Loucy (cell line): ENCODE measurements around the gene C1QTNF8.

Experiments used
- H2AFZ ChIP-seq: fragments of 200-600 bp; sonication (generic); 2 replicates; pipeline ENCODE4 v1.6.0; 2016; ENCODE audit warnings: antibody characterized with exemption, mild to moderate bottlenecking, low read length, moderate library complexity
- H3F3A ChIP-seq: fragments of 200-600 bp; 2 replicates; pipeline ENCODE4 v1.6.0; 2016; ENCODE audit warnings: antibody characterized with exemption, low read depth, mild to moderate bottlenecking
- H3K27me3 ChIP-seq: fragments of 200-600 bp; sonication (generic); 2 replicates; pipeline ENCODE4 v1.6.1; 2014; ENCODE audit warnings: low read length, mild to moderate bottlenecking; ENCODE audit not compliant: insufficient read depth, poor library complexity, severe bottlenecking
- H3K36me3 ChIP-seq: fragments of 200-600 bp; sonication (generic); 2 replicates; pipeline ENCODE4 v1.6.1; 2016; ENCODE audit warnings: low read length; ENCODE audit not compliant: insufficient read depth
- H3K4me1 ChIP-seq: fragments of 200-600 bp; sonication (generic); 2 replicates; pipeline ENCODE4 v1.5.1; 2014; ENCODE audit warnings: low read length, mild to moderate bottlenecking; ENCODE audit not compliant: insufficient read depth, poor library complexity, severe bottlenecking
- H3K4me2 ChIP-seq: fragments of 200-600 bp; sonication (generic); 2 replicates; pipeline ENCODE4 v1.6.0; 2014; ENCODE audit warnings: antibody characterized with exemption, low read length, low read depth, mild to moderate bottlenecking; ENCODE audit not compliant: poor library complexity, severe bottlenecking
- H3K4me3 ChIP-seq: fragments of 200-600 bp; sonication (generic); 2 replicates; pipeline ENCODE4 v1.5.1; 2014; ENCODE audit warnings: low read length, mild to moderate bottlenecking, mixed read lengths; ENCODE audit not compliant: poor library complexity, severe bottlenecking
- H3K79me2 ChIP-seq: fragments of 200-600 bp; sonication (generic); 2 replicates; pipeline ENCODE4 v1.6.1; 2014; ENCODE audit warnings: low read length; ENCODE audit not compliant: insufficient read depth
- H3K9ac ChIP-seq: fragments of 200-600 bp; sonication (generic); 2 replicates; pipeline ENCODE4 v1.6.0; 2014; ENCODE audit warnings: mild to moderate bottlenecking, low read depth, low read length, moderate library complexity; ENCODE audit not compliant: poor library complexity, severe bottlenecking
- H3K9me2 ChIP-seq: fragments of 200-600 bp; sonication (generic); replicated peaks from 2 replicates; pipeline ENCODE4 v1.6.1; 2016; ENCODE audit warnings: low read depth, low read length, mixed read lengths
- H3K9me3 ChIP-seq: fragments of 200-600 bp; sonication (generic); 2 replicates; pipeline ENCODE4 v1.6.1; 2014; ENCODE audit warnings: mild to moderate bottlenecking, antibody characterized with exemption, low read length, low read depth; ENCODE audit not compliant: insufficient read depth
- H4K20me1 ChIP-seq: fragments of 200-600 bp; sonication (generic); 2 replicates; pipeline ENCODE4 v1.6.0; 2014; ENCODE audit warnings: antibody characterized with exemption, low read length, mild to moderate bottlenecking; ENCODE audit not compliant: insufficient read depth, poor library complexity, severe bottlenecking
- CTCF ChIP-seq: fragments of 200-600 bp; sonication (generic); conservative IDR thresholded peaks from 2 replicates; pipeline ENCODE4 v1.5.1; 2014; ENCODE audit warnings: mild to moderate bottlenecking, antibody characterized with exemption, low read length
- EZH2phosphoT487 ChIP-seq: fragments of 200-600 bp; IDR thresholded peaks from 2 replicates; pipeline ENCODE4 v1.6.1; 2018; ENCODE audit warnings: antibody characterized with exemption, mild to moderate bottlenecking, moderate library complexity, borderline replicate concordance

C1QTNF8 gene

DNA sequence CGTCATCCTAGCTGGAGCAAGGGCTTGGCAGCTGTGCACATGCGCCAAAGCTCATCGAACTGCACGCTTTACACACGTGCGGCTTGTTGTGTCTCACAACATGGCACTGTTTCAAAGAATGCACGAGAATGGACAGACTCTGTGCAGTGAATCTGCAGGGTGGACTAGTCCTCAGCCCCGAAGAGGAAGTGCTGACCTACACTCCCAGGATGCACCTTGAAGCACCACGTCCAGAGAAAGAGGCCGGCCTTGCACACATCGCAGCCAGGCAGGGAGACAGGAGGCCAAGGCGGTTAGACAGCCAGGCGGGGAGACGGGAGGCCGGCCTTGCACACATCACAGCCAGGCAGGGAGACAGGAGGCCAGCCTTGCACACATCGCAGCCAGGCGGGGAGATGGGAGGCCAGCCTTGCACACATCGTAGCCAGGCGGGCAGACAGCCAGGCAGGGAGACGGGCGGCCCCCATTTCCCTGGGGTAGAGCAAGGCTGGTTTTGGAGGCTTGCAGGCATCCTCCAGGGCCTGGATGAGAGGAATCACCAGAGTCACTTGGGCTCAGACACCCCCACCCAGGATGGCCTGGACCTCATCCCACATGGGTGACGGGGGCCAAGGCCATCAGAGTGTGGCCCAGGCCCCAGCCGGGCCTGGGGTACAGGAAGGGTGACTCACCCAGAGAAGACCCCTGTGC, 47.9 kb upstream of the C1QTNF8 start:
- no peaks in the 10 kb centered on the region for H3K27me3 ChIP-seq

DNA sequence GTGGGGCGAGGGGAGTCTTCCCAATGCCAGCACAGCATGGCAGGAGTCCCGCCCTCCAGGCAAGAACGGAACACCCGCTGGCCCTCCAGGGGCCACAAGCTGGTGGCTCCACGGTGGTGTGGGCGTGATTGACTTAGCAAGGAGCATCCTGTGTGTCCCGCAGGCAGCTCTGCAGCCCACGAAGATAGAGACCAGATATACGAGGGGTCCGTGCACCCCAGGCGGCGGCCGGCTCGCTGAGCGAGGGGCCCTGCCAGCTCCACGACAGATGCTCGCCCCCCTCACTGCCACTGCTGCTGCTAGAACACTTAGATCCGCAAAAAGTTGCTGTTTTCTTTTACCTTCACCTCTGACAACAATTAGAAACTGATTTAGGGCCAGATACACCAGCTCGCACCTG, 46.9 kb upstream of the C1QTNF8 start:
- H3K79me2 ChIP-seq, result no peaks in the 10 kb centered on the region

More for the DNA sequence above, 47.9 kb upstream of the C1QTNF8 start:
- TF ChIP-seq CTCF, result no peak
- no peak for TF ChIP-seq EZH2phosphoT487
- Histone ChIP-seq H3K4me2 (no peak overlapping the region), H3K79me2 (no peaks in the 10 kb centered on the region), H2AFZ (no peak overlapping the region), H3K9me2 (no peaks in the 10 kb centered on the region), H3K4me1 (no peaks in the 10 kb centered on the region), H3K36me3 (no peaks in the 10 kb centered on the region), H3K4me3 (no peak overlapping the region), H3K9me3 (no peaks in the 10 kb centered on the region), H4K20me1 (no peaks in the 10 kb centered on the region), H3K9ac (no peak overlapping the region), H3F3A (no peaks in the 10 kb centered on the region)

GRCh38 chr16:1141716-1142115, 45.7 kb upstream of the C1QTNF8 start:
- Histone ChIP-seq H3K4me2 (no peak overlapping the region), H2AFZ (no peak overlapping the region), H4K20me1 (no peaks in the 10 kb centered on the region), H3K27me3 (no peaks in the 10 kb centered on the region), H3K9me2 (no peaks in the 10 kb centered on the region), H3K4me3 (no peak overlapping the region), H3K9ac (no peak overlapping the region), H3K36me3 (no peaks in the 10 kb centered on the region), H3K9me3 (no peaks in the 10 kb centered on the region), H3K4me1 (no peaks in the 10 kb centered on the region), H3F3A (no peaks in the 10 kb centered on the region), H3K79me2 (no peaks in the 10 kb centered on the region)
- TF ChIP-seq CTCF (no peak), EZH2phosphoT487 (no peak)

More for the DNA sequence above, 46.9 kb upstream of the C1QTNF8 start:
- Histone ChIP-seq H3K27me3 (no peaks in the 10 kb centered on the region), H3K36me3 (no peaks in the 10 kb centered on the region), H2AFZ (no peak overlapping the region), H3K9ac (no peak overlapping the region), H3K4me2 (no peak overlapping the region), H4K20me1 (no peaks in the 10 kb centered on the region), H3K9me2 (no peaks in the 10 kb centered on the region), H3F3A (no peaks in the 10 kb centered on the region), H3K9me3 (no peaks in the 10 kb centered on the region), H3K4me3 (no peak overlapping the region), H3K4me1 (no peaks in the 10 kb centered on the region)
- TF ChIP-seq CTCF (no peak), EZH2phosphoT487 (no peak)
